Activated T-cell treated with anti-CD3 and anti-CD28 coated beads for 48 hours (primary cell): Measurements from ENCODE around the gene NCAPG2.

Experiments
- DNase-seq: peaks from one replicate; pipeline ENCODE4 v3.0.0-alpha.2; 2020; ENCODE audit warnings: low read depth

The NCAPG2 gene

GRCh38 chr7:158704524-158705233 lies at the start of gene NCAPG2:
Gene NCAPG2, minus strand, starts transcription at chr7:158704804. Its CDS starts 2,905 bp downstream, at chr7:158701899.
- DNase-seq: peak; percentile 99

- no peak for DNase-seq
These were observed 49.3 kb upstream of the NCAPG2 start for GRCh38 chr7:158753900-158754299.

GRCh38 chr7:158751751-158752150 lies 47.1 kb upstream of the NCAPG2 start:
- no peak for DNase-seq

GRCh38 chr7:158751199-158751598 lies 46.6 kb upstream of the NCAPG2 start:
- no peak for DNase-seq

- DNase-seq: no peak
These were observed 46.1 kb upstream of the NCAPG2 start for GRCh38 chr7:158750702-158751101.

GRCh38 chr7:158749396-158749795 lies 44.8 kb upstream of the NCAPG2 start:
- DNase-seq: no peak

GRCh38 chr7:158748335-158748734 lies 43.7 kb upstream of the NCAPG2 start:
- DNase-seq: no peak

GRCh38 chr7:158747408-158747807 lies 42.8 kb upstream of the NCAPG2 start:
- DNase-seq: no peak

- no peak for DNase-seq
These were observed 42.4 kb upstream of the NCAPG2 start for GRCh38 chr7:158746957-158747356.

GRCh38 chr7:158745057-158745715 lies 40.6 kb upstream of the NCAPG2 start:
- no peak for DNase-seq

GRCh38 chr7:158744070-158744469 lies 39.5 kb upstream of the NCAPG2 start:
- DNase-seq: no peak

GRCh38 chr7:158743219-158743618 lies 38.6 kb upstream of the NCAPG2 start:
- DNase-seq: no peak

- DNase-seq: no peak
These were observed 37.6 kb upstream of the NCAPG2 start for GRCh38 chr7:158742065-158742821.

- no peak for DNase-seq
These were observed 36.7 kb upstream of the NCAPG2 start for GRCh38 chr7:158741294-158741666.

GRCh38 chr7:158740657-158741293 lies 36.2 kb upstream of the NCAPG2 start:
- DNase-seq: no peak

- no peak for DNase-seq
These were observed 35.5 kb upstream of the NCAPG2 start for GRCh38 chr7:158740013-158740656.

GRCh38 chr7:158738841-158739240 lies 34.2 kb upstream of the NCAPG2 start:
- DNase-seq: no peak

GRCh38 chr7:158737064-158737695 lies 32.6 kb upstream of the NCAPG2 start:
- DNase-seq: no peak

GRCh38 chr7:158735935-158736334 lies 31.3 kb upstream of the NCAPG2 start:
- no peak for DNase-seq

GRCh38 chr7:158734861-158735260 lies 30.3 kb upstream of the NCAPG2 start:
- DNase-seq: no peak

GRCh38 chr7:158733775-158734494 lies 29.3 kb upstream of the NCAPG2 start:
- no peak for DNase-seq
